Head of caudate nucleus (tissue), 42 donors: Measurements from ENCODE around the gene DBP.

Source experiments
- DNase-seq, 42 donors: peaks; one replicate each; pipeline versions ENCODE4 v3.0.0 to v3.0.0-alpha.2; 2020 to 2021; ENCODE audit warnings: mixed read lengths in 7 of 42
- intact Hi-C: fragments of 100-400 bp; cut with DNase I; formaldehyde crosslinking; loops from one replicate; pipeline ENCODE4 v1.15.0; 2022

The DBP gene

GRCh38 chr19:48617146-48617937 lies 19.8 kb downstream of the DBP start:
- DNase-seq: no peak
- intact Hi-C loops: no loop called here

DNA sequence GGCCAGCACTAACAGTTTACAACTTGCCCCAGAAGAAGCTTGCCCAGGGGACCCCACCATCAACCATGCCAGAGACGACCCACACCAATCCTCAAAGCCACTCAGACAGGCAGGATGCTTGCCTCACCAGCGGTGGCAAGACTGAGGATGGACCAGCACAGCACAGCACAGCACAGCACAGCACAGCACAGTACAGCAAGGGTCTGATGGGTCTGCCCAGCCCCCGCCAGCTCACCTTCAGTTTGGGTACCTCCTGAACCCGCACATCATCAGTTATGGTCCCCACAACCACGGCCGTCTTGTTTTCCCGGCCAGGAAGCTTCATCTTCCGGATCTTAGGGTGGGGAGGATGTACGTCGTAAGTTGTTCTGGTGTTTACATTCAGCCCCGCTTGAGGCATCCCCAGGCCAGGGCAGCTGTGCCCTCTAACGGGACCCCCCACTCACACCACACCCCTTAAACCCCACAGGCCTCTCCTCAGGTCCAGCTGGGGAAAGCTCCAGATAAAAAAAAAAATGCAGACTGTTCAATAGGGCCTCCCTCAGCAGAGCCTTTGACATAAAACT lies 20.6 kb downstream of the DBP start:
- no peak for DNase-seq

DNA sequence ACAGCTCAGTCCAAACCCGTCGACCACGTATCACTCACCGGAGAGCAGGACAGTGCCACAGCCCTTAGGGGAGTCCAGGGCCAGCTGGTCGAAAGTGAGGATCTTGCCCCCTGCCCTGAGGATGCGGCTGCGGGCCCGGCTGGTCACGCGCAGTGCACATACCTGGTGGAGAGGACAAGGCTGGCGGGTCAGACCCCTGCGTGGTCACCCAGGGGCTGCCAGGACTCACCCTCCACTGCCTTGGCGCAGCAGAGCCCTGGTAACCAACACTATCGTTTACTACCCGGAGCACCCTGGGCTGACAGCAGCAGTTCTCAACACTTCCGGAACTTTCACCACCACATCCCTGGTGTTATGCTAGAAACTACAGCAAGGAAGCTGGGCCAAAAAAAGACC lies 21.1 kb downstream of the DBP start:
- no peak for DNase-seq
- intact Hi-C loops: no loop called here

More for the DNA sequence above, 20.6 kb downstream of the DBP start:
- intact Hi-C loops: no loop called here

DNA sequence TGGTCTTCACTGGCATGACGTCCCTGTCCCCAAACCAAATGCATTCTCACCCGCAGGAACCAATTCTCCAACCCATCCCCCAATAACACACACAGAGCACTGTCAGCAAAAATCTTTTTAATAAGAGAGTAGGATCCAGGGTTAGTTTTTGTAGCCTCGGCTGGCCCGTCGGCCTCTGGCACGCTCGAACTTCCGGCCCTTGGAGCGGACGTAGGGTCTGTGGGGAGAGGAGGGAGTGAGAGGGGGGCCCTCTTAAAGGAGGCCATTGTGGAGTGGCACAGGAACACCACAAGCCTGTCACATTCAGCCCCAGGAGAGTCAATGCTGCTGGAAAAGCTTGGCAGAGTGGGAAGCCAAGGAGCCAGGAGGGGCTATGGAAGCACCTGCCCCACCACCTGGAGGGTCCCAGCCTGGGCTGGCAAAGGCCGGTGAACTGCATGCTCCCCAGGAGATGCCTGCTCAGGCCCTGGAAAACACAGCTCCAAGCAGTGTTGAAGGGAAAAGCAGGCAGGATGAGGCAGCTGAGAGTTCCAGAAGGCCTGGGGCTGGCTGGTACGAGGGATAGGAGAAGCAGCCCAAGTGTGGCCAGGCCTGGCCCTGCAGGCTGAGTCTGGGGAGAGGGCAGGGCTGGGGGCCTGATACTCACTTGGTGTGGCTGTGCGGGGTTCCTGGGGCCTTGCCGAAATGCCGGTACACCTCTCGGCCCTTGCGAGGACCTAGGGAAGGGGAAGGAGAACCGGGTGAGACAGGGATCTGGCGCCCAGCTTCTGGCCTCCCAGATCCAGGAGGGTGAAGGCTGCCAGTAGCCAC lies 21.7 kb downstream of the DBP start:
- DNase-seq: no peak
- intact Hi-C loops: no loop called here

DNA sequence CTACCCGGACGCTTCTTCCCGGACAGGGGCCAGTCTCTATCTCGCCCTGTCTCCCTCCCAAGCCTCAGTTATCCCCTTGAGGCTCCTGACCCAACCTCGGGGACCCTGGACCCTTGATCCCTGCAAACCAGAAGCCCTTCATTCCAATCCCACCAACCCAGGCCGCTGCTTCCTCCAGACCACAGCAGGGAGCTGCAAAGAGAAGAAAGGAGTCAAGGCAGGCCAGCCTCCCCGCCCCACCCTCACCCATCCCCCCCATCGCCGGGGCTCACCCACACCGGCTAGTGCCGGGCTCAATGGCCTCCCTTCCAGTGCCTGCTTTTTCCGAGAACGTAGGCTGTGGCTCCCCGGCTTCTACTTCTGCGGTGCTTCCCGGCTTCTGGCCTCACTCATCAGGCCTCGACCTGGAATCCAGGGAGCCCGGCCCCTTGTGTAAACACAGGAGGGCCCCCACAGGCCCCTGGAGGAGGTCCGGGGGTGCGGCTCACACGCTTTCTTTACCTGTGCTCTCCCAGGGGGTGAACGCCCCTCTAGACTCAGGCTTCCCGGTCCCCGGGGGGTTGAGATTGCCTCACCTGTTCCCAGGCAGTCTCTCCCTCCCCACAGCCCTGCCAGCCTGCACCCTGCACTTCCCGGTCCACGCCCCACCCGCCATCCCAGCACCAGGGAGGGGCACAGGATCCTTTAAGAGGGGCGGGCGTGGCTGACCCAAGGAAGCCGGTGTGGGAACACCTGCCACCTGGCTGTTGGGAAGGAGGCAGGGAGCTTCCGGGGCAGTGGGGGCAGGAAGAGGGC lies 22.5 kb downstream of the DBP start, which contains the start of gene FAM83E:
TSS of gene FAM83E (minus strand) at position 641 of the 795 bp plus-strand sequence. CDS start 1,704 bp downstream, outside the sequence.
- intact Hi-C loops: no loop called here

DNA sequence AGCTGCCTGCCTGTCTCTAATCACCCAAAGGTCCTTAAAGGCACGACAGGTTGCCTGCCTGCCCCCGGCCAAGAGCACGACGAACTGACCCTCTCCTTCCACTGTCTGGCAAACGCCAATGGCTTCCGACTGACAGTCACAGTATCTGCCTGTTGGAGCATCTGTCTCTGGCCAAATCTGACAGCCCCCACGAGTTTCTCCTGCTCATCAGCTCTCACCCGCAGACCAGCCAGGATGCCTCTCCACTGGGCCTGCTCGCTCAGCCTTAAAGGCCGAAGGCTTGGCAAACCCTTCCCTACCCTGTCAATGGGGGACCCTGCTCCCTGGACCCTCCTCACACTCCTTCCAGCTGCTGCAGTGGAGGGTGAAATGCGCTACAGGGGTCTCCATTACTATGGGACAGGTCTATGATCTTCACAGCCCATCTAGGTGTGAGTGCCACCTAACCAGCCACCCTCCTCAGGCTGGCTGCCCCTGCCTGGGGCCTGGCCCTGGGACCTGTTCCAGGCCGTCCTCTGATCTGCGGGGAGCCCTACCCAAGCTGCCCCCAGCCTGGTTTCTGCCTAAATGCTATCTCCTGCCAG lies 23.2 kb downstream of the DBP start:
- no peak for DNase-seq
- intact Hi-C loops: no loop called here

More for the DNA sequence above, 22.5 kb downstream of the DBP start, which contains the start of gene FAM83E:
- DNase-seq: no peak

DNA sequence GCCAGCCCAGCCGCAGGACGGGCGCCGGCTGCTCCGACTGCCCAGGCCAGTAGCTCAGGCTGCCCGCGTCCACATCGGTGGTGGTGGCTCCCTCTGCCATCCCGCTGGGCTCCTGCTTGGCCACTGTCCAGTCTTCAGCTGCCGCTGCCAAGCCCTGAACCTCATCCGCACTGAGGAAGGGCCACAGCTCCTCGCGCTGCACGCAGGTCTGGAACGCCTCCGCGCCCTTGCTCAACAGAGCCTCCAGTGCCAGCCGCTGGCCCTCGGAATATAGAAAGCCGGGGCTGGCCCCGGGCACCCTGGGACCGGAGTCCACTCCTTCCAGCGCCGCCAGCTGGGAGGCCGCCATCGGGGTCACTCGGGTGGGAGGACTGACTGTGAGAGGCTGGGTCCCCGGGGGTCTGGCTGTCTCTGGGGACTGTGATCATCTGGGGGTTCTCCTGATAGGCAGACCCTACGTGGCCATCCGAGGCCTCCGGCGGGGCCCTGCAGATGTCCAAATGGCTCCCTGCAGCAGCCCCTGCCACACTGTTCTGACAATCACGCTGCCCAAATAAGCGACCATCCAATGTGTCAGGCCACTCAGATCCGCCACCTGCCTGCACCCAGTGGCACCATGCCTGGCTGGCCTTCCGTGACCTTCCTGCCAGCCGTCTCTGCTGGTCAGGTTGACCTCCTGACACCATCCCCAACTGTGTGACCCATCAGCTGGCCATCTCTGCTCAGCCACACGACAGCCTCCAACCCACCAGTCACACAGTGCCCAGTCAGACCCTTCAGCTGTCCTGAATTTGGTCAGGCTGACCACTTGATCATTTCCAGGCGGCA lies 23.9 kb downstream of the DBP start:
- intact Hi-C loops: no loop called here

GRCh38 chr19:48611872-48612271 lies 25.3 kb downstream of the DBP start:
- DNase-seq: no peak
- intact Hi-C loops: no loop called here

More for the DNA sequence above, 23.9 kb downstream of the DBP start:
- peak in 36 of 42 donors; percentile 30 to 82 (median 69) for DNase-seq

- intact Hi-C loops: no loop called here
- DNase-seq: no peak
These were observed 27.5 kb downstream of the DBP start for GRCh38 chr19:48609571-48610108.

DNA sequence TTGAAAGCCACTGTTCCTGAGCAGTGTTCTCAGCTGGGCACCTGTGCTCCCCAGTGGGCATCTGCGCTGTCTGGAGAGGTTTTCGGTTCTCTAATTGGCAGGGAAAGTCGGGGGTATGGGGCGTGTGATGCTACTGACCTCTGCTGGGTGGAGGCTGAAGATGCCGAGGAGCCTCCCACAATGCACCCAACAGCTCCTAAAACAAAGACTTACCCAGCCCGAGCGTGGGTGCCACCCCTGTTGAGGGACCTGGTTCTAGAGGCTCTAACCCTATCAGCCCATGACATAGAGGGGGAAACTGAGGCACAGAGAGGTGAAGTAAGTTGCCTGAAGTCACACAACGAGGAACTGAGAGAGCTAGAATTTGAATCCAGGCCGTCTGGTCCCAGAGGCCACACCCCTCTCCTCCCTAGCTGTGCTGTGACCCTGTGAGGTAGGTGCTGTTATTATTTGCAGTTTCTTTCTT lies 28.3 kb downstream of the DBP start:
- peak in 25 of 42 donors; percentile 32 to 73 (median 51) for DNase-seq
- intact Hi-C loops: no loop called here

DNA sequence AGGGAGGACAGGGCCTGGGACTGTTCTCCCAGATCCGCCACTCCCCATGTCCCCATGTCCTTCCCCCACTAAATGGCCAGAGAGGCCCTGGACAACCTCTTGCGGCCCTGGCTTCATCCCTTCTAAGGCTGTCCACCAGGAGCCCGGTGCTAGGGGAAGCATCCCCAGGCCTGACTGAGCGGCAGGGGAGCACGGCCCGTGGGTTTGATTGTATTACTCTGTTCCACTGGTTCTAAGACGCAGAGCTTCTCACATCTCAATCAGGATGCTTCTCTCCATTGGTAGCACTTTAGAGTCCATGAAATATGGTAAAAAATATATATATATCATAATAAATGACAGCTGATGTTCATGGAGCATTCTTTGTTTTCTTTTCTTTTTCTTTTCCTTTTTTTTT lies 29.8 kb downstream of the DBP start:
- intact Hi-C loops: no loop called here
- no peak for DNase-seq

DNA sequence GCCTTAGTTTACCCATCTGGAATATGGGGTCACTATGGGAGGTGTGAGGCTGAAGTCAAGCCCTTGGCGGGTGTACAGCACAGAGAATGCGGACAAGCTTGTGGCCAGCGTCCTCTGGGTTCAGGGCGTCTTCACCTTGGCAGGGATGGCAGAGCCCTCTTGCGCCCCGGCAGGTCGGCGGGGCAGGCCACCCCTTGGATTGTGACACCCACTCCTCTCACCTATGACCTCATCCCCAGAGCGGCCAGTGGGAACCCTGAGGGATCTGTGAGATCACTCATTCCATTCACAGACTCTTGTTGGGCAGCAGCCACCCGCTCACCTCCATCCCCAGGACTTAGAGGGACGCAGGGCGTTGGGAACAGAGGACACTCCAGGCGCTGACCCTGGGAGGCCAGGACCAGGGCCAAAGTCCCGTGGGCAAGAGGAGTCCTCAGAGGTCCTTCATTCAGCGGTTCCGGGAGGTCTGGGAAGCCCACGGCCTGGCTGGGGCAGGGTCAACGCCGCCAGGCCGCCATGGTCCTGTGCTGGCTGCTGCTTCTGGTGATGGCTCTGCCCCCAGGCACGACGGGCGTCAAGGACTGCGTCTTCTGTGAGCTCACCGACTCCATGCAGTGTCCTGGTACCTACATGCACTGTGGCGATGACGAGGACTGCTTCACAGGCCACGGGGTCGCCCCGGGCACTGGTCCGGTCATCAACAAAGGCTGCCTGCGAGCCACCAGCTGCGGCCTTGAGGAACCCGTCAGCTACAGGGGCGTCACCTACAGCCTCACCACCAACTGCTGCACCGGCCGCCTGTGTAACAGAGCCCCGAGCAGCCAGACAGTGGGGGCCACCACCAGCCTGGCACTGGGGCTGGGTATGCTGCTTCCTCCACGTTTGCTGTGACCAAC lies 30.5 kb downstream of the DBP start, which contains the start of gene SPACA4:
TSS of gene SPACA4 (plus strand) at position 280 of the 896 bp plus-strand sequence. CDS start at position 517, 237 bp downstream.
- intact Hi-C loops: no loop called here
- DNase-seq: no peak

- no peak for DNase-seq
- intact Hi-C loops: no loop called here
These were observed 33.3 kb downstream of the DBP start for GRCh38 chr19:48603850-48604249.

DNA sequence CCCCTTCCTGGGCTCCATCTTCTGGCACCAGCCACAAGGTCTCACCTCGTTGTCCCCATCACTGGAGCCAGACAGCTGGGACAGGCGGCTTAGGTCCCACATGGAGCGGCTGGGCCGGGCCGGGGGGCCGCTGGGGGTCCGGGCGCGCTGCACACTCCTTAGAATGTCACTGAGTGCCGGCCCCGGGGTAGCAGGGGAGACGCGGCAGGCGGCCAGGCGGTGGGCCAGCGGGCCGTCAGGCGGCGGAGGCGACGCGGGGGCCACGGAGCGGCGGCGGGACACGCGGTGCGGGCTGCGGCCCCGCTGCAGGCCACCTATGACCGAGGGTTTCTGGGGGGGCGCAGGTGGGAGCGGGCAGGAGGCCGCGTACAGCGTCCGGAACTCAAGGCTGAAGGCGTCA lies 33.7 kb downstream of the DBP start:
- intact Hi-C loops: no loop called here
- no peak for DNase-seq

DNA sequence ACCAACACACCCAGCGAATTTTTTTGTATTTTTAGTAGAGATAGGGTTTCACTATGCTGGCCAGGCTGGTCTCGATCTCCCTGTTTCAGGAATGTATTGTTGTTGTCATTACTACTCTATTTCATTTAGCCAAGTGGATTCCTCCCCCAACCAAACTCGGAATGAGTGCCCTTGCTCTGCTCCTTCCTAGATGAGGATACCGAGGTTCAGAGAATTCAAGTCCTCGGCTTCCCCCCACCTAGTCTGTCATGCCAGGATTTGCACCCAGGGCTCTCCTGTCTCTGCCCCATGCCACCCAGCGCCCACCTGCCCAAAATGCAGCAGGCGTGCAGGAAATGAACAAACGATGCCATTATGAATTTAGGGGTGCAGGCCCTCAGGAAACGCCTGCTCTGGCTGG lies 34.2 kb downstream of the DBP start:
- DNase-seq: no peak
- intact Hi-C loops: no loop called here

GRCh38 chr19:48600679-48601417 lies 36.3 kb downstream of the DBP start:
- intact Hi-C loops: no loop called here
- DNase-seq: no peak
